ENCODE measurements around the gene SPATA21.

- TF ChIP-seq CTCF (IDR thresholded peaks at IDR 0.05; ENCODE audit: extremely low read depth in 1 of 2, insufficient read depth in 1 of 2, low read depth in 1 of 2, low read length in 2 of 2): no peak
- no peak for TF ChIP-seq POLR2A (IDR thresholded peaks at IDR 0.05; ENCODE audit: low read depth, low read length)
Observed at GRCh38 chr1:16436946-16437474, at the start of gene SPATA21.
